GM06990 (cell line): ENCODE data around the gene HMCN2.
"Not testable (repeated sequence)": the region's sequence is repeated elsewhere in the genome, so short reads cannot be mapped to it uniquely, and the experiment has no call there.

Experiments used
- DNase-seq: peaks from one replicate; pipeline ENCODE4 v3.0.0-alpha.2; 2011; ENCODE audit not compliant: insufficient read length; ENCODE audit errors: extremely low read depth
- H3K27me3 ChIP-seq: replicated peaks from 2 replicates; pipeline ENCODE4 v1.6.0; 2011; ENCODE audit warnings: low read length; ENCODE audit not compliant: control insufficient read depth, insufficient read depth
- H3K36me3 ChIP-seq: 2 replicates; pipeline ENCODE4 v1.5.1; 2011; ENCODE audit warnings: low read length; ENCODE audit not compliant: control insufficient read depth, insufficient read depth
- H3K4me3 ChIP-seq: replicated peaks from 2 replicates; pipeline ENCODE4 v1.5.1; 2011; ENCODE audit warnings: low read depth, mild to moderate bottlenecking, control low read depth, low read length
- CTCF ChIP-seq: IDR thresholded peaks from 2 replicates; pipeline ENCODE4 v1.5.1; 2011; ENCODE audit warnings: low read length, control low read depth, mild to moderate bottlenecking, inconsistent platforms; ENCODE audit not compliant: insufficient read depth, poor library complexity, severe bottlenecking

HMCN2 gene

GRCh38 chr9:130337784-130338380, 72.3 kb downstream of the HMCN2 start:
- Histone ChIP-seq H3K27me3 (no peaks in the 10 kb centered on the region), H3K4me3 (no peak overlapping the region), H3K36me3 (no peaks in the 10 kb centered on the region)
- TF ChIP-seq CTCF: no peak
- DNase-seq: no peak

GRCh38 chr9:130338891-130339290, 73.3 kb downstream of the HMCN2 start:
- not testable (repeated sequence) for DNase-seq, H3K27me3 ChIP-seq, H3K4me3 ChIP-seq

GRCh38 chr9:130339306-130339705, 73.7 kb downstream of the HMCN2 start:
- H3K36me3 ChIP-seq: no peaks in the 10 kb centered on the region
- no peak for DNase-seq
- H3K4me3 ChIP-seq: no peak overlapping the region
- TF ChIP-seq CTCF: no peak
- no peaks in the 10 kb centered on the region for H3K27me3 ChIP-seq

More at GRCh38 chr9:130338891-130339290, 73.3 kb downstream of the HMCN2 start:
- not testable (repeated sequence) for H3K36me3 ChIP-seq

DNA sequence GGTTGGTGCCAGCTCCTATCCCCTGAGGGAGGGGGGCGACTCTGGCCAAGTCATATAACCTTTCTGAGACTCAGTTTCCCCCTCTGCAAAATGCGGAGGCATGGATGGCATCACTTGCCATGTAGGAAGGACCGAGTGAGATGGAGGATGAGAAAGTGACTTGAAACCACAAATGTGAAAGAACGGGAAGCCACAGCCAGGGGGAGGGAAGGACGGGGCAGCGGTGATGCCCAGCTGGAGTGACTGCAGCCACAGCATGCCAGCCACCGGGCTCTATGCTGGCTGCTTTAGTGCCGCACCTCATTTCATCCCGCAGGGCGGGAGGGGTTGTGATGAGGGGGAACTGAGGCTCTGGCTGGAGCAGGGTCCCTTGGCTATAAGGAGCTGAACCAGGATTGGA, 74.5 kb downstream of the HMCN2 start:
- no peak for DNase-seq
- Histone ChIP-seq H3K36me3 (no peaks in the 10 kb centered on the region), H3K4me3 (no peak overlapping the region), H3K27me3 (no peaks in the 10 kb centered on the region)
- no peak for TF ChIP-seq CTCF

GRCh38 chr9:130340557-130340956, 75.0 kb downstream of the HMCN2 start:
- H3K27me3 ChIP-seq, H3K36me3 ChIP-seq, H3K4me3 ChIP-seq, DNase-seq: not testable (repeated sequence)

DNA sequence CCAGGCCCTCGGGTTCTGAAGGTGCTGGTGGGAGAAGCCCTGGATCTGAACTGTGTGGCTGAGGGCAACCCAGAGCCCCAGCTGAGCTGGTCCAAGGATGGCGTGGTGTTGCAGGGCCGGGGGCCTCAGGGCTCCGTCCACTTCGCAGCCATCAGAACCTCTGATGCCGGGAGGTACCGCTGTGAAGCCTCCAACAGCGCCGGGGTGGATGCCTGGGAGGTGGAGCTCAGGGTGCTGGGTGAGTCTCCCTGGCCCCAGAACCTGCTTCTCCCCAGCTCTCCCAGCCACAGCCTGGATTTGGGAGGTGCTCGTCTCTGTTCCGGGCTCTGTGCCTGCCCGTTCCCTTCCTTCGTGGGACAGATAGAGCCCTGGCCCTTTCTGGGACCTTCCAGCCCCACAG, 75.6 kb downstream of the HMCN2 start:
- no peak for DNase-seq
- no peaks in the 10 kb centered on the region for H3K36me3 ChIP-seq
- no peak overlapping the region for H3K4me3 ChIP-seq
- no peak for TF ChIP-seq CTCF
- no peaks in the 10 kb centered on the region for H3K27me3 ChIP-seq
